Testis (tissue), 3 donors: ENCODE measurements around the gene ERC1. TPM values are rescaled to one million over a fixed set of nuclear protein-coding genes. Genes with fewer than 3 reads are reported as not detected.

Source experiments
- DNase-seq: peaks from one replicate; pipeline ENCODE4 v3.0.0-alpha.2; 2019
- H3K27ac ChIP-seq, 2 donors: fragments of 200-600 bp; sonication (generic); one replicate each; pipeline ENCODE4 v1.5.1; 2019
- H3K27me3 ChIP-seq: fragments of 200-600 bp; sonication (generic); one replicate; pipeline ENCODE4 v1.5.1; 2019
- H3K36me3 ChIP-seq: fragments of 200-600 bp; sonication (generic); one replicate; pipeline ENCODE4 v1.5.1; 2017; ENCODE audit warnings: low read depth; ENCODE audit errors: missing control alignments
- H3K4me1 ChIP-seq: fragments of 200-600 bp; sonication (generic); one replicate; pipeline ENCODE4 v1.5.1; 2019
- H3K4me3 ChIP-seq, 2 donors: fragments of 200-600 bp; sonication (generic); one replicate each; pipeline ENCODE4 v1.5.1; 2017 to 2019
- H3K9me3 ChIP-seq: fragments of 200-600 bp; sonication (generic); one replicate; pipeline ENCODE4 v1.5.1; 2017
- CTCF ChIP-seq, 3 experiments: fragments of 450-650 bp in 2 of 3; fragments of 200-600 bp in 1 of 3; sonication (generic) in 1 of 3; IDR thresholded peaks; one replicate each; pipeline ENCODE4 v1.5.1; 2016 to 2019; ENCODE audit warnings: antibody characterized with exemption in 3 of 3, mild to moderate bottlenecking in 2 of 3, moderate library complexity in 1 of 3
- POLR2A ChIP-seq: fragments of 450-650 bp; IDR thresholded peaks from one replicate; pipeline ENCODE4 v1.6.1; 2017; ENCODE audit warnings: antibody characterized with exemption, mild to moderate bottlenecking, moderate library complexity
- WGBS, 2 donors: methylation state at CpG; one replicate each; pipeline ENCODE4 v1.1.5; 2018; 5-methylcytosine and 5-hydroxymethylcytosine counted together
- intact Hi-C: fragments of 100-400 bp; cut with DNase I; formaldehyde crosslinking; loops from one replicate; pipeline ENCODE4 v1.15.1; 2023; ENCODE audit warnings: low total_unique reads
- polyA plus RNA-seq: library from polyadenylated mRNA; stranded (reverse); fragments of 350-450 nt; fragmentation: Illumina TruSeq; extraction: RNeasy Lipid Tissue Mini Kit (QIAGEN cat#74804); gene quantifications from one replicate; pipeline ENCODE4 v1.2.3, GENCODE V29; 2014; ENCODE audit warnings: low read depth, low replicate concordance; ENCODE audit not compliant: insufficient read depth
- total RNA-seq, 2 donors: library from RNA; depleted of rRNA; stranded (reverse); fragments of >200 nt; gene quantifications; one replicate each; pipeline ENCODE4 v1.2.3, GENCODE V29; 2016

Gene ERC1
- total and polyA plus RNA-seq, 3 donors from 2014 or later, result 25.8 to 109 (median 106) TPM

- DNase-seq, result no peak
- WGBS, 2 donors, result 79 to 80% methylated on average over 6 of the region's 6 CpGs
- Histone ChIP-seq H3K27me3 (no peaks in the 10 kb centered on the region), H3K27ac (no peak overlapping the region), H3K4me3 (no peak overlapping the region), H3K9me3 (no peaks in the 10 kb centered on the region), H3K4me1 (peaks cover 9% of the 10 kb centered on the region), H3K36me3 (no peaks in the 10 kb centered on the region)
- TF ChIP-seq CTCF (IDR thresholded peaks at IDR 0.05) (no peak), POLR2A (no peak)
- intact Hi-C loops, result no loop called here
Observed at GRCh38 chr12:1171657-1172408, 180.8 kb downstream of the ERC1 start.

- intact Hi-C loops, result no loop called here
- DNase-seq, result no peak
- H3K36me3 ChIP-seq, result no peaks in the 10 kb centered on the region
- H3K4me1 ChIP-seq, result peaks cover 9% of the 10 kb centered on the region
- no peak for TF ChIP-seq POLR2A
- TF ChIP-seq CTCF (IDR thresholded peaks at IDR 0.05), result no peak
- no peak overlapping the region for H3K4me3 ChIP-seq
- no peak overlapping the region for H3K27ac ChIP-seq
- H3K27me3 ChIP-seq, result no peaks in the 10 kb centered on the region
- H3K9me3 ChIP-seq, result no peaks in the 10 kb centered on the region
- 56 to 84% methylated on average over 8 of the region's 8 CpGs for WGBS, 2 donors
Observed at GRCh38 chr12:1173781-1174617, 183.0 kb downstream of the ERC1 start.

GRCh38 chr12:1174659-1175058, 183.6 kb downstream of the ERC1 start:
- intact Hi-C loops, result no loop called here
- H3K36me3 ChIP-seq, result no peaks in the 10 kb centered on the region
- H3K27ac ChIP-seq, result no peak overlapping the region
- no peak for DNase-seq
- no peaks in the 10 kb centered on the region for H3K9me3 ChIP-seq
- TF ChIP-seq POLR2A, result no peak
- no peak for TF ChIP-seq CTCF (IDR thresholded peaks at IDR 0.05)
- peaks cover 9% of the 10 kb centered on the region for H3K4me1 ChIP-seq
- H3K27me3 ChIP-seq, result no peaks in the 10 kb centered on the region
- WGBS, 2 donors, result 92 to 95% methylated on average over 2 of the region's 2 CpGs
- H3K4me3 ChIP-seq, result no peak overlapping the region

GRCh38 chr12:1176191-1176590, 185.2 kb downstream of the ERC1 start:
- TF ChIP-seq CTCF (IDR thresholded peaks at IDR 0.05), result no peak
- TF ChIP-seq POLR2A, result no peak
- Histone ChIP-seq H3K4me3 (no peak overlapping the region), H3K9me3 (no peaks in the 10 kb centered on the region), H3K27me3 (no peaks in the 10 kb centered on the region), H3K36me3 (no peaks in the 10 kb centered on the region), H3K27ac (no peak overlapping the region), H3K4me1 (peaks cover 4% of the 10 kb centered on the region)
- no peak for DNase-seq
- intact Hi-C loops, result no loop called here
